Nephron progenitor cell (in vitro differentiated cells): Measurements from ENCODE around the gene PFDN5.

ENCODE experiments used
- DNase-seq: peaks from one replicate; pipeline ENCODE4 v3.0.0; 2021
- H3K27ac Mint-ChIP-seq: 2 replicates; pipeline ENCODE4 v1.8.0; 2021; ENCODE audit warnings: mild to moderate bottlenecking, moderate library complexity, mixed read lengths
- H3K27me3 Mint-ChIP-seq: 2 replicates; pipeline ENCODE4 v1.8.0; 2021; ENCODE audit warnings: mild to moderate bottlenecking, low read depth, mixed read lengths; ENCODE audit not compliant: poor library complexity
- H3K36me3 Mint-ChIP-seq: 2 replicates; pipeline ENCODE4 v1.8.0; 2021; ENCODE audit warnings: low read depth, mixed read lengths
- H3K4me1 Mint-ChIP-seq: 2 replicates; pipeline ENCODE4 v1.8.0; 2021; ENCODE audit warnings: mixed read lengths
- H3K4me3 Mint-ChIP-seq: 2 replicates; pipeline ENCODE4 v1.8.0; 2021; ENCODE audit warnings: mild to moderate bottlenecking, moderate library complexity, mixed read lengths
- H3K9me3 Mint-ChIP-seq: 2 replicates; pipeline ENCODE4 v1.8.0; 2021; ENCODE audit warnings: mild to moderate bottlenecking, moderate library complexity, mixed read lengths
- CTCF ChIP-seq: fragments of 200-600 bp; sonication (generic); IDR thresholded peaks from 2 replicates; pipeline ENCODE4 v1.5.0; 2021; ENCODE audit warnings: antibody characterized with exemption

The PFDN5 gene

GRCh38 chr12:53343449-53343848 lies 48.1 kb downstream of the PFDN5 start:
- Mint-ChIP-seq H3K27ac (no peak overlapping the region), H3K36me3 (no peaks in the 10 kb centered on the region), H3K27me3 (peaks cover 3% of the 10 kb centered on the region), H3K9me3 (no peaks in the 10 kb centered on the region), H3K4me1 (peaks cover 38% of the 10 kb centered on the region), H3K4me3 (peak overlapping the region; percentile 71)
- TF ChIP-seq CTCF = no peak
- DNase-seq = no peak

- Mint-ChIP-seq H3K36me3 (no peaks in the 10 kb centered on the region), H3K27me3 (peaks cover 3% of the 10 kb centered on the region), H3K9me3 (no peaks in the 10 kb centered on the region), H3K4me1 (peaks cover 35% of the 10 kb centered on the region), H3K27ac (no peak overlapping the region), H3K4me3 (peak overlapping the region; percentile 71)
- no peak for DNase-seq
- no peak for TF ChIP-seq CTCF
Observed at GRCh38 chr12:53343969-53344368, 48.6 kb downstream of the PFDN5 start.

GRCh38 chr12:53344487-53344823 lies 49.1 kb downstream of the PFDN5 start:
- Mint-ChIP-seq H3K27me3 (peaks cover 3% of the 10 kb centered on the region), H3K36me3 (no peaks in the 10 kb centered on the region)

GRCh38 chr12:53344824-53345485 lies 49.6 kb downstream of the PFDN5 start:
- Mint-ChIP-seq H3K4me1 (peaks cover 35% of the 10 kb centered on the region), H3K4me3 (peak overlapping the region; percentile 97), H3K9me3 (no peaks in the 10 kb centered on the region), H3K36me3 (no peaks in the 10 kb centered on the region), H3K27me3 (peaks cover under 1% of the 10 kb centered on the region), H3K27ac (peak overlapping the region; percentile 87)
- peak; percentile 85 for DNase-seq
- TF ChIP-seq CTCF = peak; percentile 36

More at GRCh38 chr12:53344487-53344823, 49.1 kb downstream of the PFDN5 start:
- H3K9me3 Mint-ChIP-seq = no peaks in the 10 kb centered on the region
- H3K4me1 Mint-ChIP-seq = peaks cover 35% of the 10 kb centered on the region
- no peak overlapping the region for H3K27ac Mint-ChIP-seq
- H3K4me3 Mint-ChIP-seq = peak overlapping the region; percentile 71
- no peak for DNase-seq
- no peak for TF ChIP-seq CTCF

GRCh38 chr12:53345486-53346188 lies 50.3 kb downstream of the PFDN5 start:
- peak overlapping the region; percentile 87 for H3K27ac Mint-ChIP-seq

More at GRCh38 chr12:53345486-53346188, 50.3 kb downstream of the PFDN5 start:
- Mint-ChIP-seq H3K27me3 (no peaks in the 10 kb centered on the region), H3K36me3 (no peaks in the 10 kb centered on the region), H3K4me3 (peak overlapping the region; percentile 97), H3K4me1 (peaks cover 35% of the 10 kb centered on the region), H3K9me3 (no peaks in the 10 kb centered on the region)
- peak; percentile 35 for DNase-seq
- TF ChIP-seq CTCF = no peak
